IPS-18c (cell line): ENCODE results near the gene G6PC3.

Experiments
- H3K4me3 ChIP-seq: 2 replicates; pipeline ENCODE4 v1.7.0; 2013; ENCODE audit warnings: low read depth, mild to moderate bottlenecking, low read length, moderate library complexity; ENCODE audit not compliant: insufficient read depth
- H3K9me3 ChIP-seq: one replicate; pipeline ENCODE4 v1.6.1; 2013; ENCODE audit warnings: mild to moderate bottlenecking, low read length, moderate library complexity; ENCODE audit not compliant: control insufficient read depth, insufficient read depth

Gene G6PC3

DNA sequence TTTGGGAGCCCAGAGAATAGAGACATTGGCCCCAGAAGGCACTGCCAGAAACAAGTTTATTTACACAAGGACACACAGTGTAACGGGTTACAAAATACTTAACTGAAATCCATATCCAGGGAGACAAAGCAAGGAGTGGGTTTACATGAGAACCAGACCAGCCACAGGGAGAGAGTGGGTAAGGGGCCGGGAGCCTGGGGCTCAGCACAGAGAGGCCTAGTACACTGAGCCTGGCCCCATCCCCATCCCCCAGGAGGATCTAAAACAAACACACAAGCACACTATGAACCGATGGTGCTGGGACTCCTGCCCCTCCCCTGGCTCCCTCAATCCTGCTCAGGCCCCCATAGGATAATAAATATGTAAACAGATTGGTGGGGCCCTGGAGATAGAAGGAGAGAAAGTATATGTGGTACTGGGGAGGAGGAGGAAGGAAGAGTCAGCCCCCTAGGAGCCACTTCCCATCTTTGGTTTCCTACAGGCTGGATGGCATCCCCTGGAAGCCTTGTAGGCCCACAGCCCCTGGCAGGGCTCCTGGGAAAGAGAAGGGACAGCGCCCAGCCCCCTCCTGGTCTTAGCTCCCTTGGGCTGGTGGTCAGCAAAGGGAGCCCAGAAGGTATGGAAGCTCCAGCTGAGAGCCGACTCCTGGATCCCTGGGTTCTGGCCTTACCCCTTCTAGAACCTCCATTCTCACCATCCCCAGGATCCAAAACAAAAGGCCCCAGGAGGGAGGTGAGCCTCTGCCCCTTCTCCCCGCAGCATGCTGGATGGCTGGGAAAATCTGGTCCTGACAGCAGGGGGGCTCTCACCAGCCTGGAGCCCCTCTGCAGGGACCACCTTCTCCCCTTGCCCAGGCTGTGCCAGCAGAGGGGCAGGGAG is 6.4 kb downstream of the G6PC3 start:
- no peaks in the 10 kb centered on the region for H3K9me3 ChIP-seq
- no peak overlapping the region for H3K4me3 ChIP-seq

DNA sequence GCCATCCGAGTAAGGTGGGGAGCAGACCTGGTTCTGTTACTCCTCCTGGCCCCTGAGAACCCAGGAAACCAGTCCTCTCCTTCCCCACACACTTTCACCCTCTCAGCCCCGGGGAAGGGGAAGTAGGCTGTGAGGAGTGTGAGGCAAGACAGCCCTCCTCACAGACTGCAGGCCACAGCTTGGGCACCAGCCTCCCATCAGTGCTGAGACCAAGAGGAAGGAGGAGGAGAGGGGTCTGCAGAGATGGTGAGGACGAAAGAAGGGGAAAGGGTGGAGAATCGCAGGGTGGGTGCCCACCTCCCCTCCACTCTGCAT is 7.0 kb downstream of the G6PC3 start:
- no peak overlapping the region for H3K4me3 ChIP-seq

DNA sequence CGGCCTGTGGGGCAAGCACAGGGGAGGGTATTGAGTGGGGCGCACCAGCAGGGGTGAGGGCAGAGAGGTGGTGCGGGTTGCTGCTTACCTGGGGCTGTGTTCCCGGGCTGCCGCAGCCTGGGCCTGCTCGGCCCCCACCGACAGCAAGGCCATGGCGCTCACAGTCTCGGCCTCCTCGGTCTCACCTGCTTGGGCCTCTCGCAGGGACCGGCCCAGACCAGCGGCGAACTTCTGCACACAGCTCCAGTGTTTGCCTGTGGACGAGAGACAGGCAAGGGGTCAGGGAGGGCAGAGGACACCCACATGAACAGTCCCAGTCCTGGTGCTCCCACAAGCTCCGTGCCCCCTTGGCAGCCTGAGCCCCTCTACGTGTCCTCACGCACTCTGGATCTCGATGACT is 7.9 kb downstream of the G6PC3 start:
- no peak overlapping the region for H3K4me3 ChIP-seq
- no peaks in the 10 kb centered on the region for H3K9me3 ChIP-seq

More for the DNA sequence above, 7.0 kb downstream of the G6PC3 start:
- H3K9me3 ChIP-seq: no peaks in the 10 kb centered on the region

DNA sequence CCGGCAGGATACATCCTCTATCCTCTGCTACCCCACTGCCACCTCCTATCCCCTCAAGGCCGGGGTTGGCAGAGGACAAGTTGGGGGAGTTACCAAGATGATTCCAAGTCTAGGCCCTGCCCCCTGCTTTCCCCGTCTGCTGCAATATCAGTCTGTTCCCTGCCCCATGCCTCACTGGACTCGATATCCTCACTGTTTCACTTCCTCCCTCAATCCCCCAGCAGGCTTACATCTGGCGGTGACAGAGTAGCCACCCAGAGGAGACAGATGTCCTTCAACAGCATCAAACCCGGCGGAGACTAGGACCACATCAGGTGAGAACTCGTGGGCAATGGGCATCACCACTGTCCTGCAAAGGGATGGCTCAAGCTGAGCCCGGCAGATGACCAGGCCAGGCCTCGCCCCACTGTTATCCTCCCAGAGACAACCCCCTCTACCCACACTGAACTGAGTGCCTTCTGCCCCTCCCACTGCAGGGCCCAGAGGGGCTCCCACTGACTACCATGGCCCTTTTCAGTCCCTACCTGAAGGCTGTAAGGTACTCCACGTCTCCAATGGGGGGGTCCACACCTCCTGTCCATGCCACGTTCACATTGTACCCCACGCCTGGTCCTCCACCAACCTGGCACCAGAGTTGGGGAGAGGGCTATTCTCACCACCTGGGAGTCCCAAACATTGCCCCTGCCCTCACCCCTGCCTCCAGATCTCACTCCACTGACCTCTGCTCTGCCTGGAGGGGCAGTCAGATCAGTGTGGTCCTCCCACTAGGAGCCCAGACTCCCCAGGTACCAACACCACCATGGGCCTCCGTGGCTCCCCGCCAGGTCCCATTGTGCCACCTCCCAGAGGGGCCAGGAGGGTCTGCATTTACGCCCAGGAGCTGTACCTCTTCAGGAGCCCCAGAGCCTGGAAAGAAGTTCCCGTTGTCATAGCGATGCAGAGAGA is 9.6 kb downstream of the G6PC3 start:
- Histone ChIP-seq H3K4me3 (no peak overlapping the region), H3K9me3 (no peaks in the 10 kb centered on the region)

DNA sequence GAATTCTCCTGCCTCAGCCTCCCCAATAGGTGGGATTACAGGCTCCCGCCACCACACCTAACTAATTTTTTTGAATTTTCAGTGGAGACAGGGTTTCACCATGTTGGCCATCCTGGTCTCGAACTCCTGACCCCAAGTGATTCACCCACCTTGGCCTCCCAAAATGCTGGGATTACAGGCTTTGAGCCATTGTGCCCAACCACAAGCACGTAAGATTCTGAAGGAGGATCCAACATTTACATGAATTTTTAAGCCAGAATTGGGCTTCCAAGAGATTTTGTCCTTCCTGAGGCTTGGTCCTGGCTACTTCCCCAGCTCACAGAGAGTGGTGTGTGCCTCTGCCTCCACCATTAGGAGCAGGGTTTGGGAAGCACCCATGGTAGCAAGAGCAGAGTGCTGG is 11.1 kb downstream of the G6PC3 start:
- no peak overlapping the region for H3K4me3 ChIP-seq
- H3K9me3 ChIP-seq: no peaks in the 10 kb centered on the region

DNA sequence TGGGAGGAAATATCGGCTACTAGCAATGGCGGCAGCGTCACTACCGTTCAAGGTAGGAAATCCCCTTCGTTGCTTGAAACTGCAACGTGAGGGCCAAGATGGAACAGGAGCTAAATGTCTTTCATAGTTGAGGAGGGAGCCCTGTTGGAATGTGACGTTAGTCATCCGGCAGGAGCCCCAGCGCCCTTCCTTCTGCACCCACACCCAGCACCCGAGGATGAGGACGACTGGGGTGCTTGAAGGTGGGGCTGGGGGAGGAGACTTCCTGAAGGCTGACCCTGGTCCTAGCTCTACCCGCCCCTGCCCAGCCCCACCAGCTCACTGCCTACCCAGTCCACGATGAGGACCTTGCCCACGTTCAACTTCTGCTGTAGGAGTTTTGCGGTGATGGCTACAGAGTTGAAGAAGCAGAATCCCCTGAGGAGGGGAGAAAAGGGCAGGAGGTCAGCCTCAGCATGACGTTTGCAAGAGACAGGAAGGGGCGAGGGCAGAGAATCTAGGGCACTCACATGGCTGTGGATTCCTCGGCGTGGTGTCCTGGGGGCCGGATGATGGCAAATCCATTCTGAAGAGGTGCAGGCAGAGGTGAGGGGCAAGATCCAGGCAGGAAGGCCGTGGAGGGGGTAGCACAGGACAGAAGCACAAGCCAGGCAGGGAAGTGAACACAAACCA is 11.9 kb downstream of the G6PC3 start:
- Histone ChIP-seq H3K9me3 (no peaks in the 10 kb centered on the region), H3K4me3 (no peak overlapping the region; the same call in 1 of the 2 replicates)

DNA sequence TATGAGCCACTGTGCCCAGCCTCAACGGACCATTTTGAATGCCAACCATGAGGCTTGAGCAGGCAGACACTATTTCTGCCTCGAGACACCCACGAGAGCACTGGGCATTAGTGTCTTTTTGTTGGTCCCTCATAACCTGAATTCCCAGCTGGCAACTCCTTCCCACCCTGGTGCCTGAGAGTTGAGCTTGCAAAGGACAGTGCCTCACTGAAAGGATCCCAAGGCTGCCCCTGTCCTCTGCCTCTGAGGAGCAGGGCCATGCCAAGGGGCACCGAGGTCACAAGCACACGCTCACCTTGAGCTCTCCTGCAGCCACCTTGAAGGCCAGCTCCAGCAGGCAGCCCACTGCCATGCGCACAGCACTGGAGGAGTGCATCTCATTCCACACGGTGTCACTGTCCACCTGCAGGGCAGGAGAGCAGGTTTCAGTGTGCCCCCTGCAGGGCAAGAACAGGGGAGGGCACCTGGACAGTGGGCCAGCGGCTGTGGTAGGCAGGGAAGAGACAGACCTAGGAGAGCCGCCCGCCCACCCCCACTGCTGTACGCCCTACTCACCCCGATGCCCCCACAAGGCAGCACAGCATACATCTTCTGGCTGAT is 12.8 kb downstream of the G6PC3 start:
- Histone ChIP-seq H3K4me3 (no peak overlapping the region), H3K9me3 (no peaks in the 10 kb centered on the region)

DNA sequence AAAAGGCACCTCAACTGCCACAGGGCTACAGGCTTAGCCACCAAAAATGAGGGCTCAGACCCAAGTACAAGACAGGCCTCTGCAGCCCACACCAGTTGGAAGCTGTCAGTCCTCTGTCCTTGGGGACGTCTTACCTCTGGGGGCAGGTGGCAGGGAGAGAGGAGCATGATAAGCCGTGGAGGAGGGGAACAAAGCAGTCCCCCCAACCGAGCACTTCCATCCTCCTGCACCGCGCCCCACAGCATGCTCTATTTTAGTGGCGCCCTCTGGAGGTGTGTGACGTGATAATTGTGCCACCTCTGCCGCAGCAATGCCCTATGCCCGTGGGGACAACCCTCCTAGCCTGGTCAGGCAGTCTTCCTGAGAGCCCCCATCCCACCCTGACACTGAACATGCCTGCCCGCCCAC is 13.6 kb downstream of the G6PC3 start:
- Histone ChIP-seq H3K9me3 (no peaks in the 10 kb centered on the region), H3K4me3 (no peak overlapping the region)

DNA sequence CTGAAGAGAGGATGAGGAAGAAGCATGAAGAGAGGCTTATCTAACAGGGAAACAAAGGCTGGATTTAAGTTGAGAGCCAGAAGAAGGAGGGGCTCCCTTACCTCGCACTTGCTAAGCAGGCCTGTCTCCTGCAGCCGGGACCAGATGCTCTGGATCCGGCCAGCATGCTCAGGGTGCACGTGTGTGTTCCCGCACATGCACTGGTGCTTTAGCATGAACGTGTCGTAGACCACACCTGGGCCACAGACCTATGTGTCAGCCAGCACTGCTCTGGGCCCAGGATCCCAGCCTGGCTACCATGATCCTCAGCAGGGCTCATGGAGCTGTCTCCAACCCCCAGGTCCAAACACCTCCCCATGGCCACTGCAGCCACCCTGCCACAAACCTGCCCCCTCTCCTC is 14.4 kb downstream of the G6PC3 start:
- Histone ChIP-seq H3K4me3 (no peak overlapping the region), H3K9me3 (no peaks in the 10 kb centered on the region)

DNA sequence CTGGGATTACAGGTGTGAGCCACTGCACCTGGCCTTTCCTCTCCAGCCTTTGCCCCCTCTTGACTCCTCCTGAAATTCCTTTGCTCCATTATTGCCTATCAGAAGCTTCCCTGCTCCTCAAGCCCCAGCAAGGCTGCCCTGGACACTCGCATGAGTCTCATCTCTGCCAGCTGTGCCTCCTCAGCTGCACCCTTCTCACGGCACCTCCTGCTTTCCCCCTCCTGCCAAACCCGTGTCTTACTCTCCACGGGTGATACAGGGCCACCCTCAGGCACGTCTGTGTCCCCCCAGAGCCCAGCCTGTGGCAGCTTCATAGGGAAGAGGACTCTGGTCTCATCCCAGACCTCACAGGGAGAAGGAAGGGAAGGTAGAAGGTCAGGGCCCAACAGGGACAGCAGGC is 15.4 kb downstream of the G6PC3 start:
- Histone ChIP-seq H3K4me3 (no peak overlapping the region), H3K9me3 (no peaks in the 10 kb centered on the region)

DNA sequence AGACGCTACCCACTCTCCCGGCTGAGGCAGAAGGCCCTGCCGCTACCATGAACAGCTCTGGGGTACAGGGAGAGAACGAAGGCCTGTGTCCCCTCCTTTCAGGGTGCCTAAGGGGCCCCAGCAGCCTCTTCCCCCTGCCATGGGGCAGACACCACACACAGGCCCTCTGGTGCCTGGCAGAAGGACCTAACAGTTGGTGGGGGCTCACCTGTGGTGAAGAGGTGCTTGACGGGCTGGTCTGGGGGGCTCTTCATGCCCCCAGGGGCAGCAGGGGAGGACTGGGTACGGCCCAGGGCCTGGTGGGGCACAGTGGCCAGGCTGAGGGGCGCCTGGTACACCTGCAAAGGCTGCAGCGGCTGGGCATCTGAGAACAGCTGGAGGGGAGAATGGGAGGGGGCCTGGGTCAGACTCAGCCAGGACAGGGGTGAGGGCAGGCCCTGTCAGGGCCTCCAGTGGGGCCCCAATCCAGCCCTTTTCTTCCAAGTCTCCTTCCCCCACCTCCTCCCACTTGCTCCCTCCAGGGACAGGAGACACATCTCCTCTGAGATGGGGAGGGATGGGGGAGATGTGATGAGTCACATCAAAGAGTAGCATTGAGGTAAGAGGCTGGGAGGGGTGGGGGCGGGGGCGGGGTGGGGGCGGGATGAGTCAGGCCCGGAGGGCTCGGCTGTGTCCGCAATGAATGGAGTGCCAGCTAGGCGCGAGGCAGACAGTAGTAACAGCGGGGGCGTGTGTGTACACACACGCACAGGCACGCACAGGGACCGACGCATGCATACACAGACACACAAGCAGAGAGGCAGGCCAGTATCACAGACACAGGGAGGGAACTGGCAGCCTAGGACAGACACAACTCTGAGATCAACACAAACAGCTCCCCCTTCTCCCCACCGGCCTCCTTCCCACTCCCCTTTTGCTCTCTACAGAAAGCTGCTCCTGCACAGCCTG is 16.1 kb downstream of the G6PC3 start:
- no peak overlapping the region; the same call in 1 of the 2 replicates for H3K4me3 ChIP-seq

DNA sequence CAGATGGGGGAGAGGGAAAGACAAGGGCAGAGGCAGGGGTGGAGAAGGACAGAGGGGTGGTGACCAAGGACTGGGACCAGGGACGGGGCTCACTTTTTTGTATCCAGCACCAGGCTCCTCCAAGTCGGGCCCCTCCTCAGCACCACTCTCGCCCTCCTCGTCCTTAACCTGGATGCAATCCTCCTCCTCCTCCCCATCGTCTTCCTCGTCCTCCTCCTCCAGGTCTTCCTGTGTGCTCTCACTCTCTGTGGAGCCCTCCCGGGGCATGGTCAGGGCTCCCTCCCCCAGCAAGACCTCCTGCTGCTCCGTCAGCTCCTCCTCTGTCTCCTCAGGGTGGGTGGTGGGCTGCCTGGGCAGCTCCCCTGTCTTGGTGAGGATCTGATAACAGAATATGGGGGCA is 16.8 kb downstream of the G6PC3 start:
- Histone ChIP-seq H3K9me3 (no peaks in the 10 kb centered on the region), H3K4me3 (no peak overlapping the region; the same call in 1 of the 2 replicates)

More for the DNA sequence above, 16.1 kb downstream of the G6PC3 start:
- no peaks in the 10 kb centered on the region for H3K9me3 ChIP-seq

DNA sequence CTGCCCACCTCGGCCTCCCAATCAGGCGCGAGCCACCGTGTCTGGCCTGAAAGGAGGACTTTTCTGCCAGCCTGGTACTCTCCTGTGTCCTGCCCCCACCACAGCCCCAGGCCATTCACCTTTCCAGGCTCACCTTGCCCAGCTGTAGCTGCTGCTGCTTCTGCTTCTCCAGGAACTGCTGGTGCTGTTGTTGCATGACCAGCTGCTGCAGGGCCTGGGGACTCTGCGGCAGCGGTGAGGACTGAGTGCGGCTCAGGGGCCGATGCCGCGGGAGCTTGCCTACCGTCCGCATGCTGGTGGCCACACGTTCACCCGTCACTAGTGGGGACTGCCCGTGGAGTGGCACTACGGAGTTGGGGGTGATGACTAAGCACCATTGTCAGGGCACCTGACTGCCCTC is 17.7 kb downstream of the G6PC3 start:
- Histone ChIP-seq H3K4me3 (no peak overlapping the region), H3K9me3 (no peaks in the 10 kb centered on the region)

DNA sequence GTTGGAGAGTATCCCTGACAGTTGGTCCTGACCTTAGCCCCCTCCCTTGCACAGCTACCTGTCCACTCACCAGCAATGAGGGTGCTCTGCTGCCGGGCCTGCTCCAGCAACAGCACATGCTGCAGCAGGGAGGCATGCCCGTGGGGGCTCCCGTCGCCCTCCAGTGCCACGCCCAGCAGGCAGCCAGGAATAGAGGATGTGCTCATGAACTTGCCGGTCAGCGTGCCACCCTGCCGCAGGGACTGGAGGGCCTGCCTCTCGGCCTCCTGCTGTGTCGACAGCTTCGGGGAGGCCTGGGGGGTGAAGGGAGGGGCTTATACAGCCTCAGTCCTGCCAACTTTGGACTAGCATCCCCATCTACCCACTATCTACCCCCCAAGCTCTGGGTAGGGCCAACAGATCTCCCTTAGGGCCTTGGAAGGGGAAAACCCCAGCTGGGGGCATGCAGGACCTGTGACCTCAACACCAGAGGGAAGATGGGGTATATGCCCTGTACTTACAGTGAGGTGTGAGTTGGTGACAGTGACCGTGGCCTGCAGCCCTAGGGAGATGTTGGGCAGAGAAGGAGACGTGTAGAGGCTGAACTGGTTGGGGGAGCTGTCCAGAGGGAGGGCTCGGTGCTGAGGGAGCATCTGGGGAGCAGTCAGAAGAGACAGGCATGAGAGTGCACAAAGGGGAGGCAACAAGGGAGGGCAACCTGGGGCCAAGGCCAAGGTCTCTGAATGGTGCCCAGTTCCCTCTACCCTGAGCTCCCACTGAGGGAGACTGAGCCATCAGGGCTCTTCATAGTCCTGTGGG is 20.9 kb downstream of the G6PC3 start:
- no peak overlapping the region for H3K4me3 ChIP-seq
- no peaks in the 10 kb centered on the region for H3K9me3 ChIP-seq

DNA sequence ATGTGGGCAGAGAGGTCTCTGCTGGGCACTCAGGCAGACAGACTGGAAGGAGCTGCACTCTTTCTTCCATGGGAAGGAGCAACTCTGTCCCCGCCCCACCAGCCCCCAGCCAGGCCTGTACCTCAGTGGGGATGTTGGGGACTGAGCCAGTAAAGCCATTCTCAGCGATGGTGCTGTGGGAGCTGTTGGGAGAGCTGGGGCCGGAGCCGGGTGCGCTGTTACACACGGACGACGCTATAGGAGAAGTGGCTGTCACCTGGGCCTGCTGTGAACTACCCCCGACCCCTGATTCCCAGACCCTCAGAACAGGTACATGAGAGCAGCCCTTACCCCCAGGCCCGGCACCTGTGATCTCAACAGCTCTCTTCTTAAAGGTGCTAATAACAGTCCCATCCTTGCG is 21.5 kb downstream of the G6PC3 start:
- no peaks in the 10 kb centered on the region for H3K9me3 ChIP-seq
- no peak overlapping the region for H3K4me3 ChIP-seq
